HG02571 (cell line): ENCODE data around the gene TRIM40.
"Not testable (repeated sequence)": the region's sequence is repeated elsewhere in the genome, so short reads cannot be mapped to it uniquely, and the experiment has no call there.

Experiments used
- ATAC-seq: cut with Tn5 transposase; IDR thresholded peaks from one replicate; pipeline ENCODE4 v1.9.1; 2021; ENCODE audit warnings: mild to moderate bottlenecking, moderate library complexity; ENCODE audit not compliant: unreplicated experiment

TRIM40 gene

DNA sequence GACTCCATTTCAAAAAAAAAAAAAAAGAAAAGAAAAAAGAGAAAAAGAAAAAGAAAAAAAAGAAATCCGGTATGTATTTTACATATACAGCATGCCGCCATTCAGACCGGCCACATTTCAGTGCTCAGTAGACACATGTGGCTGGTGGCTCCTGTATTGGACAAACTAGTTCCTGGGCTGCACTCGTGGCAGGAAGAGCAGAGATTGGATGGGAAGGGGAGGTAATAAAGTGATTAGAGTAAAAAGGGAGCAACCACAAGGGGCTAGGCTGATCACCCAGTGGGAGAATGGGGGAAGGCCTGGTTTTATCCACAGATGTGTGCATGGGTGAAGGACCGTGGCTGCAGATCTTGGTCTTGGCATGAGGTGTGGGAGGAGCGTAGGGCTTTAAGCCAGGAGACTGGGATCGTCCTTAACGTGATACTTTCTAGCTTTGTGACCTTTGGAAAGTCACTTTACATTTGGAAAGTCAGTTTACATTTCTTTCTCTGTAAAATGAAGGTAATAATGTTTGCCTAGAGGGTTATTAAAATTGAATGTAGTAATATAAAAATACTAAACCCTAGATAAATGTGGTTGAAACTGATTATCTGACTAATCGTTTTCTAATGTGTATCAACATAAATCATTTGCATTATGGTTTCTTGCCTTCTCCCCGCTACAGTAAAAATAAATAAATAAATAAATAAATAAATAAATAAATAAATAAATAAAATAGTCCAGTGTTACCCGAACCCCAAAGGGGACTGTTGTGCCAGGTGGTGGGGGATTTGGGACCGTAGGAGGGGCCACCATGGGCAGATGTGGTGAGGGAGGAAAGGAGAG lies 26.5 kb downstream of the TRIM40 start:
- no peak for ATAC-seq

- ATAC-seq, result no peak
Observed at GRCh38 chr6:30163090-30163917, 27.4 kb downstream of the TRIM40 start, which contains the start of gene TRIM15. Gene TRIM15, plus strand, starts transcription at chr6:30163546. Its CDS starts 139 bp downstream, at chr6:30163685.

DNA sequence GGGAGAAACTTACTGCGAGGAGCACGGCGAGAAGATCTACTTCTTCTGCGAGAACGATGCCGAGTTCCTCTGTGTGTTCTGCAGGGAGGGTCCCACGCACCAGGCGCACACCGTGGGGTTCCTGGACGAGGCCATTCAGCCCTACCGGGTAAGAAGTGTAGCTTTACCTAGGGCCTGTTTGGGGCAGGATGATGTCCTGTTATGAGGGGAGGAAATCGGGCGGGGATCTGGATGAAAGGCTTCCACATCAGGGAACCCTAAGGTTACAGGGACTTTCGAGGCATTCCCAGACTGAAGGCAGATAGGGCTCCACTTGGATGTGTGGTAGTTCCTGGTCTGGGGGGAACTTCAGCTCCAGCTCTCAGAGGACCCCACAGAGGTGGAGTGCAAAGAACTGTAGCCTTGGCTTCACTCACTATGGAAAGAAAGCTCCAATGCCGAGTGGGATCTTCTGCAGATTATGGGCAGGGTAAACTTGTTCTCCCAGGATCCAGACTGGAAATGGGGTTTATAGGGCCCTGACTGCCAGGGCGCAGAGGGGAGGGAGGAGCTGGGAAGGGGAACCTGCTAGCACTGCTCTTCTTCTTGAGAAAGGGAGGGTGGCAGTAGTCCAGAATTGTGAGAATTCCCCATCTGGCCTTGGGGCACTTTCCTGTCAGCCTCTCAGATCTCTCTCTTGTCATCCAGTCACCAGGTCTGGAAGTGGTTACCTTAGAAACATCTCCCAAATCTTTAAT lies 28.1 kb downstream of the TRIM40 start:
- no peak for ATAC-seq

DNA sequence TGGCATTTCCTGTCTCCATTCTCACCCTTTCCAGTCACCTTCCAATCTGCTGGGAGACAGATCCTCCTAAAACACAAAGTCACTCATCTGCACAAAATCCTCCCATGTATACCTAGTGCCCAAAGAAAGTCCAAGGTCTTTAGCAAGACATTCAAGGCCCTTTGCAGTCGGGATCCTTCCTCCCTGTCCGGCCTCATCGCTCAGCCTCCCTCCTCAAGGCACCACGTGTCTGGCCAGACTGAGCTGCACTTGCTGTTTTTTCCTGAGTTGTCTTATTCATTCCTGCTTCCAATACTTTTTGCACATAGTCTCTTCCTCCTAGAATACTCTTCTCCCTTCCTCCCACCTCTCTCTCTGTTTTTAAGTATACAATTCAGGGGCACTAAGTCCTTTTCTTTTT lies 28.8 kb downstream of the TRIM40 start:
- ATAC-seq, result no peak

GRCh38 chr6:30165238-30165637 lies 29.3 kb downstream of the TRIM40 start:
- ATAC-seq, result not testable (repeated sequence)

DNA sequence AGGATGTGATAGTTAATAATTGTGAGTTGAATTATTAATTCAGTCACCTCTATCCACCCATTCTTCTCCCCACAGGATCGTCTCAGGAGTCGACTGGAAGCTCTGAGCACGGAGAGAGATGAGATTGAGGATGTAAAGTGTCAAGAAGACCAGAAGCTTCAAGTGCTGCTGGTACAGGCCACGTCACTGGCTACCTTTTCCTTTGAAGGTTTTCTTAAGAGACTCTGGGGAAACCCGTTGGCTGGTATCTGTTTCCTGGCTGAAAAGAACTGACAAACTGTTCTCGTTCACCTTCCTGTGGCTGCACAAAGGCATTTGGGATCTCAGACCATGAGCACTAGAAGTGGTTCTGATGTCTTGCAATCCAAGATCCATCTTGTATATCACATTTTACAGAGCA lies 31.2 kb downstream of the TRIM40 start:
- no peak for ATAC-seq

- ATAC-seq, result no peak
Observed at GRCh38 chr6:30168741-30169140, 32.8 kb downstream of the TRIM40 start.

- ATAC-seq, result no peak
Observed at GRCh38 chr6:30169658-30170614, 34.0 kb downstream of the TRIM40 start.

DNA sequence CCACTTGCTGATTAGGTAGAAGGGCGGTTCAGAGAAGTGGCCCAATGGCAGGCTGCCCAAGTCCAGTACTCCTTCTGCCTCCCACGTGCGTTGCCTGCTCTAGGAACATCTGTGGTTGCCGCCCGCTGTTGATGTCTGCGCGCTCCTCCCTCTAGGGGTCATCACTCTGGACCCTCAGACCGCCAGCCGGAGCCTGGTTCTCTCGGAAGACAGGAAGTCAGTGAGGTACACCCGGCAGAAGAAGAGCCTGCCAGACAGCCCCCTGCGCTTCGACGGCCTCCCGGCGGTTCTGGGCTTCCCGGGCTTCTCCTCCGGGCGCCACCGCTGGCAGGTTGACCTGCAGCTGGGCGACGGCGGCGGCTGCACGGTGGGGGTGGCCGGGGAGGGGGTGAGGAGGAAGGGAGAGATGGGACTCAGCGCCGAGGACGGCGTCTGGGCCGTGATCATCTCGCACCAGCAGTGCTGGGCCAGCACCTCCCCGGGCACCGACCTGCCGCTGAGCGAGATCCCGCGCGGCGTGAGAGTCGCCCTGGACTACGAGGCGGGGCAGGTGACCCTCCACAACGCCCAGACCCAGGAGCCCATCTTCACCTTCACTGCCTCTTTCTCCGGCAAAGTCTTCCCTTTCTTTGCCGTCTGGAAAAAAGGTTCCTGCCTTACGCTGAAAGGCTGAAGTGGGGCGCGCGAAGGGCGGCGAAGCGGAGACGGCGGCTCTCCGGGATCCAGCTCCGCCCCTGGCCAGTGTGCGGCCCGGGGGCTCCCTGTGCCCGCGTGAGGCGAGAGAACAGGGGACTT lies 35.9 kb downstream of the TRIM40 start:
- no peak for ATAC-seq

GRCh38 chr6:30172681-30173080 lies 36.7 kb downstream of the TRIM40 start:
- no peak for ATAC-seq

DNA sequence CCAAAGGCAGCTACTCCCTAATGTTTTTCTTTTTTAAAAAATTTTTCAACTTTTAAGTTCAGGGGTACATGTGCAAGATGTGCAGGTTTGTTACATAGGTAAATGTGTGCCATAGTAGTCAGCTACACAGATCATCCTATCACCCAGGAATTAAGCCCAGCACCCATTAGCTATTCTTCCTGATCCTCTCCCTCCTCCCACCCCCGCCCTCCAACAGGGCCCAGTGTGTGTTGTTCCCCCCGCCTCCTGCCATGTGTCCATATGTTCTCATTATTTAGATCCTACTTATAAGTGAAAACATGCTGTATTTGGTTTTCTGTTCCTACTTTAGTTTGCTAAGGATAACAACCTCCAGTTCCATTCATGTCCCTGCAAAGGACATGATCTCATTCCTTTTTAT lies 39.8 kb downstream of the TRIM40 start:
- ATAC-seq, result no peak

- no peak for ATAC-seq
Observed at GRCh38 chr6:30178837-30179236, 42.9 kb downstream of the TRIM40 start.

DNA sequence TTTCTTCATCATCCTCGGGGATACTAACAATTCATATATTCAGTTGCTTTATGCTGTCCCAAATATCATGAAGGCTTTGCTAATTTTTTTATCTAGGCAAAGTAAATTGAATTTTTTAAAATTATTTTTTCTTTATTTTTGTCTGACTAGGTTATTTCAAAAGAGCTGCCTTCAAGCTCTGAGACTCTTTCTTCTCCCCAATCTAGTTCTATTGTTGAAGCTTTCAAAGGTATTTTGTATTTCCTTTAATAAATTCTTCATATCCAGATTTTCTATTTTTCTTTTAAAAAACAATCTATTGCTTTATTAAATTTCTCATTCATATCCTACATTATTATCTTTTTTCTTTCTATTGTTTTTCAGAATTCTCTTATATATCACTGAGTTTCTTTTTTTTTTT lies 44.2 kb downstream of the TRIM40 start:
- ATAC-seq, result no peak

- no peak for ATAC-seq
Observed at GRCh38 chr6:30184417-30185031, 48.6 kb downstream of the TRIM40 start.

GRCh38 chr6:30185846-30186484 lies 50.0 kb downstream of the TRIM40 start:
- no peak for ATAC-seq

GRCh38 chr6:30188541-30188940 lies 52.6 kb downstream of the TRIM40 start:
- ATAC-seq, result no peak

DNA sequence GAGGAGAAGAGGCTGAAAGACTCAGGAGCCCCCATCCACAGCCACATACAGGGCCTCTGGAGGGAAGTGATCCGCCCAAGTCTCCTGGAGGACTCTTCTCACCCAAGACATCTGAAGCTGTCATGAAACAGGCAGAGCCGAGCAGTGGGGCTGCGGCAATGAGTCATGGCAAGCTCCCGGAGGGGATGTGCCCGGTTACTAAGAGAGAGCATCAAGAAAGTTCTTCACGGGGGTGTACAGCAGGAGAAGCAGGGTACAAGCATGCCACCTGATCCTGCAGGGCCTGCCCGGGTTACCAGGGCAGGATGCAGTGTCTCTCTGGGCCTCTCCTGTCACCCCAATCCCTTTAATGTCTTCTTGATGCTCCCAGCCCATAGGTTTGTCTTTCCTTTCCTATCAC lies 56.1 kb downstream of the TRIM40 start:
- ATAC-seq, result no peak
